ENCODE measurements around the gene SALL3.

SALL3 gene

DNA sequence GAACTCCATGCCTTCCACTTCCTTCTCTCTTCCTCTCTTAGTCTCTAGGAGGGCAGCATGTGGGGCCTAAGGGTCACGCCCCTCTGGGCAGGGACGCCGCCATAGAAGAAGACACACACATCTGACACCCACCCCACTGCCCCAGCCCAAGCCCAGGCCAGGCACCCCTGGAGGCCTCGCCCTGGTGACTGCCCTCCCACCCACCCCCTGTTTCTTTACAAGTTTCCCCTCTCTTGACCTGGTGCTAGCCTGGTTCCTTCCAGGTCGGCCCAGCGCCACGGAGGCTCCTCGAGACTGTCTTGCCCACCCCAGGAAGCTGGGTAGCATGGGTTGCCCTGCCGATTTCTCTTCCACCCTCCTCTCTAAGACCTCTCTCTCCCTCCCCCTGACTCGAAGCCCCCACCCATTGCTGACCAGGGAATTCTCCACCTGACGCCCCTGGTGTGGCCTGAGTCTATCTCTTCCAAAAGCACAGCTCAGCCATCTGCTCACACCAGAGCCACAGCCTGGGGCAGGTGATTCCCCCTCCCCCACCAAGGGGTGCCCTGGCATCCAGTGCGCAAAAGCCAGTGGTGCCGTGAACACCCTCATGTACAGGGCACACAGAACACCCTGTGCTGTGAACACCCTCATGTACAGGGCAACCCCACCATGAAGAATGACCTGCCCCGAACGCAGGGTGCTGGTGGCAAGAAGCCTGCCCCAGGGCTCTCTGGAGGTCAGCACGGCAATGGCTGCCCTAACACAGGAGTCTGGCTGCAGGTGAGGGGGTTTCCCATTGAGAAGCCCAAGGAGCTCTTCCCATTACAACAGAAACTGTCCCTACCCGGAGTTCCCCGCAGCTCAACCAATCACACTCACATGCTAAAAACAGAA is 13.5 kb upstream of the SALL3 start:
- no peak for DNase-seq

DNA sequence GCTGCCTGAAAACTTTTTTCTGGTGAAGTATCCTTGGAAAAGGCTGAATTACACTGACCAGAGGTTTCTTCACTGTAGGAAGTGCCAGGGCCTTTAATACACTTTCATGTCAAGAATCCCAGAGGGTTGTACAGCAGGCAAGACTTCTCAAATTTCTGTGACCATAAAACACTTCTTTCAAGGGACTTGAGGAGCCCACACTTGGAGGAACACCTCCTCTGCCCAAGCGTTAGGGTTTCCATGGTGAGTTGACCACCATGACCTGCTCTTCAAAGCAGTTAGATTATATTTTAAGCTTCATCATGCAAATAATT is 12.9 kb upstream of the SALL3 start:
- no peak for DNase-seq

DNA sequence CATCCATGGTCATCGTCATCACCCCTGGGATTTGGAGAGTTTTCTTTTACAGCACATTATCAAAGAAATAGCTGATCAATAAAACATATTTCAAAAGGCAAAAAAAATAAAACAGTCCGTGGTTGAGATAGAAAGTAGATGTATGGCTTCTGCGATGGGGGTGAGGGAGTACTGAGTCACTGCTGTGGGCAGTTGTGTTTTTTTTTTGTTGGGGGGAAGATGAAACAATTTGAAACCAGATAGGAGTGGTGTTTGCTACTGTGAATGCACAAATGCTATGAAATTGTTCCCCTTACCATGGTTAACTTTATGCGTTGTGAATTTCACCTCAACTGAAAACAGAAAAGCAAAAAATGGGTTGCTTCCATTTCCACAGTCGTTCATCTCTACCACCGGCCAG is 11.9 kb upstream of the SALL3 start:
- DNase-seq, result no peak

DNA sequence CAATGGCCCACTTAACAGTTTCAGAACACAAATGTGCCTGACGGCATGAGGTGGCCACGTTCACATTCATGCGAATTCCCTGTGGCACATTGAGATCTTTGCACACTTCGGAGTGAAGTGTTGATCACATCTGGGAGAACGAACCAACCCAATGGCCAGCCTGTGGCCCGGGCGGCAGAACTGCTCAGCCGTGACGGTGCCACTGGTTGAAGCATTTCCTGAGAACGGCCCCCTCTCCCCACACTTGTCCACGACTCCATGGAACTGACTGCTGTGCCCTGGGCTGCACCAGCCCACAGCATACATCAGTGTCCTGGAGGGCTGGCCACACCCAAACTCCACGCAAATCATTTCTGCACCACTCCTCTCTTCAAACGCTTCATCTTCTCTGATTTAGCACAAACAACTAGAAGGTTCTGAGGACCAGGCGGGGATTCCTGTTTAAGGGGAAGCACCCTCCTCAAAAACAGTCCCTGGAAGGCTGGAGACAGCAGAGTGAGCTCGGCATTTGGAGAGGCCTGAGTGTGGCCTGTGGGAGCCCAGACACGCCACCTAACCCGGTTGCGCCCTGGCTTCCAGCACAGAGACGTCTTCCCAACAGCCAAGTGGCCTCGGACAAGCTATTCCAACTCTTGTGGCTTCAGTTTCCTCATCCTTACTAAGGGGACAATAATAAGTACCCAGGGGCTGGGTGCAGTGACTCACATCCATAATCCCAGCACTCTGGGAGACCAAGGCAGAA is 9.9 kb upstream of the SALL3 start:
- DNase-seq, result no peak

DNA sequence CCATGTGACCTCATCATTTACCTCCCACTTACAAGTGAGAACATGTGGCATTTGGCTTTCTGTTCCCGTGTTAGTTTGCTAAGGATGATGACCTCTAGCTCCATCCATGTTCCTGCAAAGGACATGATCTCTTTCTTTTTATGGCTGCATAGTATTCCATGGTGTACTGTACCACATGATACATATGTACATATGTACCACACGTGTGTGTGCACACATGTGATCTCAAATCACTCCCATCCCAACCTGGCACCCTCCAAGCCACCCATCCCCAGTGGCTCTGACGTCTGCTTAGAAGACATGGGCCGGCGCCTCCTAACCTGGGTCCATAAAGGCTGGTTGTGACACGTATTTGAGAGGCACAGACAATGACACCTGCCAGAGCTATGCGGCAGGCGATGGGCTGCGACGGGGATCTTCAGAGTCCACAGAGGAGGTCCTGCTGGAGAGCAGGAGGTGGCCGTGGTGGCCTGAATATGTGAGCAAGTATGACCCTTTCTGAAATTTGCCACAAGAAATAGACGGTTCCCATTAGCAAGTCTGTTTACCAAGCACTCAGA is 8.8 kb upstream of the SALL3 start:
- no peak for DNase-seq

DNA sequence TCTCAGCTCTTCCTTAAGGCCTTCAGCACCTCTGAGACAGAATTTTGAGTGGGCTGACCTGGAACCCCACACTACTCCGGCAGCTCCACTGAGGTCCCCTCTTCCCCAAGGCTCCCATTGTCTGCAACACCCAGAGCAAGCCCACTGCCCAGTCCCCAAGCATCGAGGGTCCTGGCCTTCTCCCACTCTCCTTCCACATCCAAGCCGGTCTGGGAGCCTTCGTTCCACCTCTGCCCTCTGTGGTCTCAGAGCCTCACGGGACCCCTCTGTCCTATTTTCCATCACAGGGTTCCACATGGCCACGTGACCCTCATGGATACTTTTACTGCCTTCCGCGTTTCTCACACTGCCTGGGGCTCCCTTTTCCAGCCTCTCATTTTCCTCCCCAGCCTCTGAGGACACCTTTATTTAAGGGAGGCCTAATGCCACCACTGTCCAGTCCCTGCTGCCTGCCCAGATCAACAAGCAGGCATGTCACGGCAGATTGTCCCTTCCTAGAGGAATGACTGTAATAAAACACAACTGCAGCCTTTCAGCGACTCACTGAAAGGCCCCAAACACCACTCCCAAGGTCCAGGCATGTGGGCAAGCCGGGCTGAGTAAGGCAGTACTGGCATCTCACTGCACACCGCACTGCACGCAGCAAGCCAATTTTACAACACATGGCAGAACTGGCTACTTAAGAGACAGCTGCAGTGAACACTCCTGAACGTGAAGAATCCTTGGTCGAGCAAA is 7.9 kb upstream of the SALL3 start:
- no peak for DNase-seq

DNA sequence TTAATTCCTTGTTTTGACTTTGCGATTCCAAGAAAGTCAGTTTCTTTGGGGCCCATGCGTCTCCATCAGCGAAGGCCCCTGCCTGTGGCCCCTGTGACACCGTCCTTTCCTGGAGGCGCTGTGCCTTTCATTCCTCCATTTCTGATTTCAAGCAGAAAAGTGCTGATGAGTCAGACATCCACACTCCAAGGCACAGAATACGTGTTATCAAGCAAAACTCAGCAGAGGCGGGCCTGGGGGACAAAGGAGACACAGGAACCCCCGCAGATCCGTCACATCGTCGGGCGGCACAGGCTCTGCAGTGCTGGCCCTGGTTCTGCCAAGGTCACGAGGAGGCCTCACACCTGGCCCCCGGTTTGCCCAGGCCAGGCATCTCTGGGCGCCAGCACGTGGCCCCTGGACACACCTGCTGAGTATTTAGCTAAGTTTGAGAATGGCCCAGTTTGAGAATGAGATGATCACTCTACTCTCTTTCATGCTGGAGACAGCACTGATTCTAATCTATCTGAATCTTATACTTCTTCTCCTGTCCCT is 7.2 kb upstream of the SALL3 start:
- no peak for DNase-seq

DNA sequence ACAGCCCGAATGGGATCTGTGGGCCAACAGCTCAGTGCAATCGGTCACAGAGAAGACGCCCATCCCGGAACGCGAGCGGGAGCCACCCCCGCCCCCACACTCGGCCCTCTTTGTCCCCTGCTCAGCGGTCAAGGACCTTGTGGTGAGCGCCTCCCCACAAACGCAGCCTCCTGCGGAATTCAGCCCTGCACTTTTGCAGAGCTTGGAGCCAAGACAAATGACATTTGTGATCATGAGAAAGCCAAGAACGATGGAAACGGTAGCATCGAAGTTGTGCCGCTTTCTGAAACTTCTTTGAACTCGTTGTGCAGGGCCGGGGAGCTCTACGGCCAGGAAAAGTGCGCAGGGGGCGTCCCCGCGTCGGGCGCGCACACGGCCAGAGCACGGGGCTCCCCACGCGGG is 6.7 kb upstream of the SALL3 start:
- DNase-seq, result no peak

DNA sequence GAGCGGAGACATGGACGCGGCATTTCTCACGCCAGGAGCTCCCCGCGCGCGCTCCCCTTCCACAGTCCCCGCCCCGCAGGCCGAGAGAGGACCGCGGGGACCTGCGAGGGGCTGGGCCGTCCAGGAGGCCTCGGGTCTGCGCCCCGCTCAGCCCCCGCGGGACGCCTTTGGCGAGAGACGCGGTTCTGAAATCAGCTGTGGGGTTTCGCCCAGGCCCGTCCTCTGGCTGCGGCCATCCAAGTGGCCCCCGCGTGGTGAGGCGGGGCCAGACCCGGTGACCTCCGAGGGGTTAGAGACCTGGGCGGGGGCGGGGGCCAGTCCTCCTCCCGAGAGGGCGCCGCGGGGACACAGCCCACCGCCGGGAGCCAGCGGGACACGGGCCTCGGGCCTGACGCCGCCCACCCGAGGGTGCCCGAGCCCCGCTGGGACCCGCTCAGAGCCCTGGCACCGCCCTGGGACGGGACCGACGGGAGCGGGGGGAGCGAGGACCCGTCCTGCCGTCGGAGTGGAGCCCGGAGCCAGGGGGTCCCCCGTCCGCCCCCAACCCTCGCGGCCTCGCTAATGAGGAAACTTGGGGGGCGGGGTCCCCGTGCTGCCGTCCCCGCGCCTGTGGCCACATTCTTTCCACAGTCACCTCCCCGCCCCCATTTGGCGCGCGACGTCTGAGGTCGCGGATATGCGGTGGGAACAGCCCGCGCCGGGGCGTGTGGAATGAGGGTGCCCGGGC is 6.1 kb upstream of the SALL3 start:
- DNase-seq, result no peak

DNA sequence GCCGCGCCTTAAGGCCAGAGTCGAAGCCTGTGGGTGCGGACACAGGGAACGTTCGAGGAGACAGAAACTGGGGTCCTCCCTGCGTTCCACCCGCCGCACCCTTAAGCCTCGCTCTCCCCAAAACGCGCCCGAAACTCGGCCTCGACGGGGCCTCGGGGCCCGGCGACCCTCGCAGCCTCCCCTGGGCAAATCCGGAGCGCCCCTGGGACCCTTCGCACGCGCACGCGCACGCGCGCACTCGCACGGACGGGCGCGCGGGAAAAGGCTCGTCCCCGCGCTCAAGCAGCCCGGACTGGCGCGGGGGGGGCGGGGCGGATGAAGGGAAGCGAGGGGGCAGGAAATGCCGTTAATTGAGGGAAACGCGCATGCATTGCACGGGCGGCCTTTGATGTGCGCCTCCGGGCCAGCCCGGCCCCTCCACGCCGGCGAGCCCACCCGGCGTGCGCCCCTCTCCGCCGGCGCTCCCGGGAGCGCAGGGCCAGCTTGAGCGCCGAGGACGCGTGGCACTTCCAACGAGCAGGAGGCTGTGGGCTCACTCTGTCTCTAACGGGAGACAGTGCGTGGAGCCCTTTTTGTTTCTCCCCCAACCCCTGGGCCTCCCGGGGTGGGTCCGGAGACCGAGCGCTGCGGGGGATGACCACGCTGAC is 5.4 kb upstream of the SALL3 start:
- DNase-seq, result no peak

DNA sequence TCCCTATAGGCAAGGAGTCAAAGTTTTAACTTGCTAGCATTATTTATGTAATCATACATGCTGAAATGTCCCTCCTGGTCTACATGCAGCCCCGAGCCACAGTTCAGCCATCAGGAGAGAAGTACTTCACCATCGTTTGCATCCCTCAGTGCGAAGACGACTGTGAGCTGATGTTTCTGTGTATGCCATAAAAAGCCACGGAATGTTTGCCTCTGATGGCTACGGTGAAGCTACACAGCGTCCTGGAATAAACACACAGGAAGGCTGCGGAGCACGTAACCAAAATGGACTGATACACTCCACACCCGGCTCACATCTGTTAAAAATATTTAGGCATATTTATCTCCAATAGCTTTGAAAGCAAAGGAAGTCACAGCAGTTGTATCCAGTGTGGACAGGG is 4.3 kb upstream of the SALL3 start:
- DNase-seq, result no peak

DNA sequence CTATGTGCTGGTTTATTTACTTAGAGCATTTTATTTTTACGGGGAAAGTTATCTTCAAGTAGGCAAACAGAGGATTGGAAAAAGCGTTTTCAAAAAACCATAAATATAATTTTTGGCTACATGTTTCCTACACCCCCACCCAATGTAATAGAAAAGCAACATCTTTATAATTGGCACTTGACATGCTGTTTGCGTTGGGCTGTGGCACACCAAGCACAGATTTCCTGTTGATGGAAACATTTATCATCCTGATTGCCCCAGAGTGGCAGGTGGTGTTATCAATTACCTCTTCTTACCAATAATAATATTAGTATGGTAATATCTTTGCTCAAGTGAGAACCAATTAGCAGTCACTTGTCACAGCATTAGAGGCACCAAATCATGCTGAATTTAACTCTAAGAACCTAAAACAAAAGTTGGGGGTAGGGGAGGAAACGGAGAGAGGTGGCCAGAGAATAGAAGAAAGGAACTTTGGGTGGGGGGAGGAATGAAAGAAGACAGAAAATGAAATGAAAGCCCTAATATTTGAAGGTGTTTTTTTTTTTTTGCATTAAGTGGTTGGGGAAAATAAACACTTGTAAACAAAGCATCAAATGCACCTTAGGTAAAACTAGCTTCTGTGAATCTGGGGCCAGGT is 3.8 kb upstream of the SALL3 start:
- DNase-seq, result no peak

DNA sequence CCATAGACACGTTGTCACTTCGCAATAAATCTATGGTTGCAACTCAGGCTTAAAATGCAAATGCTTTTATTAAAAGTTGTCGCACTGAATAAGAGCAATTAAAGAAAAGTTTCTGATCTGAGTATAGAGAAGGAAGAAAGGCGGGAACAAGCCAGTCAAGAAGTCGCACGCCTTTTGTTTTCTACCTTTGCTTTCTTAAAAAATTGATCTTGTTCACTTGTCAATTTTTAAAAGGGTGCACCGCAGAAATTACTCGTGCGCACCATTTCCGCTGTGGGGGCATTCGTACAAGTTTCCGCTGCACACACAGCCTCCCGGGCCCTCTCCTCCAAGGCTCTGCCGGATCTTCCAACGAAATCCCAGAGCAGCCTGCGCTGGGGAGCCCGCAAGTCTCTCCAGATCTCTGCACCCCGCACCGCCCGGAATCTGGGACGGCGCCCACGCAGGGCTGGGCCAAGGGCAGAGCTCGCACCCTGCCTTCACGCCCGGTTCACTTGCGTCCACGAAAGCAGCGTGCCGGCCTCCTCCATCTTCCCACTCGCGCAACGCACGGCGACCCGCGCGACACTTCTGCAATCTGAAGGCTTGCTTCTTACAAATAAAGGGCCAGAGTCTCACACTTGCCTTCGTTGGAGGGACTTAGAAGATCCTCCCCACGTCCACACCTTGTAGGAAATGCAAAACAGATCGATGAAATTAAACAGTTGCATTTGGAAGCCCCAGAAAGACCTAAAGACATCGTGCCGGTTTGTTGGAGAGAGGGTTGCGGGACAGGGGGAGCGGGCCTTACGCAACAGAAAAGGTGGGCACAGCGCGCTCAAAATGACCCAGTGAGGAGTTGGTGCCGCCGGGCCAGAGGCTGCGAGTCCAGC is 2.6 kb upstream of the SALL3 start:
- DNase-seq, result no peak

DNA sequence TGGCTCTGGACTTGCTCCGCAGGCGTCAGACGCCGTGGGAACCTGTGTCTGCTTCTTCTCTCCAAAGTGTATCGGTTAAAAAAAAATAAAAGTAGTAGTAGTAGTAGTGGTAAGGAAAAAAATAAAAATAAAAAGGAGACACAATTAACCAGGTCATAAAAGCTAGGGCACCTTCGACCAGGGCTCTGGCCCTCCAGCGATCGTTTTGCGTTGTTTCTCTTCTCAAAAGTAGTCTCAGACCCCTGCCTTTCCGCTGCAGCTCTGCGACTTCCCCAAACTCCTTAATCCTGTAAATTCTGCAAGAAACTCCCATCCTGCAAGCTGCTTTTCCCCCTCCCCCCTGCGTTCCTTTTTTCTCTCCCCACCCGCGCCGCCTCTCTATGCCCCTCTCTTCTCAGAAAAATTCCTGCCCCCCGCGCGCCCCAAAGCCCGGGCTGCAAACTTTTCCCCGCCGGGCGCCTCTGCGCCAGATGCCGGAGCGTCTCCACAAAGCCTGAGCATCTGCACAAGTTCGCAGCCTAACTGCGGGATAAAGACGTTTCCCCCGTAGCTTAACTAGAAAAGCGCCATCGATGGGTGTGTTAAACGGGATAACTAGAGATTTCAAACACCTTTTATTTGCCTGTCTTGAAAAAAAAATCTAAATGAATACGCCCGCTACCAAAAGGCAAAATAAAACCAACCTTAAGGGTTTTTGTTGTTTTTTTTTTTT is 1.8 kb upstream of the SALL3 start:
- DNase-seq, result no peak

DNA sequence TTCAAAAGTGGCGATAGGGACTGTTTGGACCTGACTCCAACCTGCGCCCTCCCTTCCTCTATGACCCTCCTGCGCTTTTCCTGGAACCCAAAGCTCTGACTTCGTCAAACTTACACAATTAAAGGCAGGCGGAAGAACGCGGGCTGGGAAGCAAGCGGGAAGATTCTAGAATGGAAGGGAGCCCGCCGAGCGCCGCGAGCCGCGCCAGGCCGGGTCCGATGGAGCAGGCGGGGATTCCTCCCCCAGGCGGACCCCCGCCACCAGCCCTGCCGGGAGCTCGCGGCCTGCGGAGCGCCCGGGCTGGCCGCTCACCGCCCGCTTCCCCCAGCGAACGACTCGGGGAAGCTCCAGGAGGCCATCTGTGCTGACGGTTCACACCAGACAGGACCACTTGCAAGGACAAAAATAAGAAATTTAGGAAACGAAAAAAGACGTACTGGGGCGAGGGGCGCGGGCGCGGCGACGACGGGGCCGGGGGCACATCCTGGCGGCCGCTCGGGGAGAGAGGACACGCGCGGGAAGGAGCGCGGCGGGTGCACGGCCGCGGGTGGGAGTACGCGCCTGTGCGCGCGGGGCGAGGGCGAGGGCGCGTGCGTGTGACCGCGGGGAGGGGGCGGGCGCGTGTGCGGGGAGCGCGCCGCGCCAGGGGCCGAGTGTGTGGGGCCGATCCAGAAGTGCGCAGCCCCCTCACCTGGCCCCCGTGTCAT is 1.1 kb upstream of the SALL3 start:
- DNase-seq, result no peak

DNA sequence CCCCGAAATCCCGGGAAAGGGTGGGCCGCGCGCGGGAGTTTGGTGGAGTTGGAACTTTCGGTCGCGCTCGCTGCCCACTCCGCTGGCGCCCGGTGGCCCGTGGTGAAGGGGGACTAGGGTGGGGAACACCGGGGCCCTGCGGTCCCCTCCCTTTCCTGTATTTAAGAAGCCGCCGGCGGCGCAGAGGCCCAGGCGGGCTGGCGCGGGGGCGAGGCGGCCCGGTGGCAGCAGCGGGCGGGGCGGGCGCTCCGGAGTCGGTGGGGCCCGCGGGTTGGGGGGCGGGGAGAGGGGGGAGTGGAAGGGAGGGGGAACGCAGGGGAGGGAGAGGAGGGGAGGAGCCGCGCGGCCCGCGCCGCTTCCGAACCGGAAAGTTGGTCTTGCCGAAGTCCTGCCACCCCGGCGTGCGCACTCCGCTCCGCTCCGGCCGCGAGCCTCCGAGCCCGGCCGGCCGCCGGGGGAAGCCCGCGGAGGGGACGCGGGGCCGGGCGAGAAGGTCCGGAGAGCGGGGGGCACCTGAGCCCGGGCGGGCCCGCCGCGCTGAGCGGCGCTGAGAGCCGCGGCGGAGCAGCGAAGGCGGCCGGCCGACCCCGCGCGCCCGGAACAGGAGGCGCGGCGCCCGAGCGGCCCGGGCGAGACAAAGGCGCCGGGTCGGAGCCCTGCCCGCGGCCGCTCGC is 425 bp upstream of the SALL3 start:
- DNase-seq, result no peak

DNA sequence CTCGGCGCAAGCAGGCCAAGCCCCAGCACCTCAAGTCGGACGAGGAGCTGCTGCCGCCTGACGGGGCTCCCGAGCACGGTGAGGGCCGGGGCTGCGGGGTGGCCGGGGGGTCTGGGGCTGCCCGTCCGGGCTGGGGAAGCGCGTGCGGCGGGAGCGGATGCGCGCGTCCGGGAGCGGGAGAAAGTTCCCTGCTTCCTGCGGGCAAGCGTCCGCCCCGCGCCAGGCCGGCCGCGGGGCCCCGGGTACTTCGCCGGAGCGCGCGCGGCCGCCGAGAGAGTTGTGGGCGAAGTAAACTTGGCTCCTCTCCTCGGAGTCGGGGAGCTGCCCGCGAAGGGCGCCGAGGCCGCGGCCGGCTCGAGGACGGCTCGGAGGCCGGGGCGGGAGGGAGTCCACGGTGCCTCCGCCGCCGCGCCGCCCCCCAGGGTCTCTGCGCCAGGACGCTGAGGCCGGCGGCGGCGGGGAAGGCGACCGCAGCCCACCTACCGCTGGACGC is 707 bp downstream of the SALL3 start:
- DNase-seq, result no peak

DNA sequence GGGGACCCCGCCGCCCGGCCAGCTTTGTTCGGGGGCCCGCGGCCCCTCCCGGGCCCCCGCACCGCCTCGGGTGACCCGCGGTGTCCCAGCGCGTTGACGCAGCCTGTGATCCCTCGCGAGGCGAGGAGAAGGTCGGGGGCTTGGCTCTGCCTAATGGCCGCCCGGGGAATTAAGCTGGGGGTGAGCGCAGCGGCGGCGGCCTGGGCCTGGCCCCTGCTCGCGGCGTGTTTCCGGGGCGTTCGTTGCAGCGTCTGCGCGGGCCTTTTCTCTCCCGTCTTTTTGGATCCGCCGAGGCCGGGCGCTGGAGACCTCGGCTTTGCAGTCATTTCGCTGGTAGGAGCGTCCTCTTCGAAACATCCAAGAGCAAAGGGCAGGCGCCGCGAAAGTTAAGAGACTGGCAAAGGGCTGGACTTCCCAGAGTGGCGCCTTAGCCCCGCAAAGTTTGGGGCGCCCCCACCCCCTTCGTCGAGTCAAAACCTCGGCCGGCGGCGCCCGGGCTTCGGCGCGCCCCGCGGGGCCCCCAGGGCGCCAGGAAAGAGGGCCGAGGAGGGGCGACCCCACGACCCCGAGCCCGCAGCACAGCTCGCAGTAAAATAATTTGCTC is 1.3 kb downstream of the SALL3 start:
- no peak for DNase-seq

Data from stimulated activated CD4-positive, alpha-beta T cell treated with anti-CD3 and anti-CD28 coated beads, Interleukin-4, amount 100 ng/mL, for 24 hours (primary cell).